Activated CD4-positive, alpha-beta T cell treated with anti-CD3 and anti-CD28 coated beads for 1 hour (primary cell): ENCODE results near the gene ABI3BP.

Experiments used
- DNase-seq: peaks from one replicate; pipeline ENCODE4 v3.0.0-alpha.2; 2020

Gene ABI3BP

DNA sequence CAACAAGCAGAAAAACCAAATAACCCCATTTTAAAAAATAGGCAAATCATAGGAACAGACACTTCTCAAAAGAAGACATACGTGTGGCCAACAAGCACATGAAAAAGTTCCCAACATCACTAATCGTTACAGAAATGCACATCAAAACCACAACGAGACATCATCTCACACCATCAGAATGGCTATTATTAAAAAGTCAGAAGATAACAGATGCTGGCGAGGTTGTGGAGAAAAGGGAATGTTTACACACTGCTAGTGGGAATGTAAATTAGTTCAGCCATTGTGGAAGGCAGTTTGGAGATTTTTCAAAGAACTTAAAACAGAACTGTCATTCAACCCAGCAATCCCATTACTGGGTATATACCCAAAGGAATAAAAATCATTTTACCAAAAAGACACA, 60.7 kb downstream of the ABI3BP start:
- no peak for DNase-seq

DNA sequence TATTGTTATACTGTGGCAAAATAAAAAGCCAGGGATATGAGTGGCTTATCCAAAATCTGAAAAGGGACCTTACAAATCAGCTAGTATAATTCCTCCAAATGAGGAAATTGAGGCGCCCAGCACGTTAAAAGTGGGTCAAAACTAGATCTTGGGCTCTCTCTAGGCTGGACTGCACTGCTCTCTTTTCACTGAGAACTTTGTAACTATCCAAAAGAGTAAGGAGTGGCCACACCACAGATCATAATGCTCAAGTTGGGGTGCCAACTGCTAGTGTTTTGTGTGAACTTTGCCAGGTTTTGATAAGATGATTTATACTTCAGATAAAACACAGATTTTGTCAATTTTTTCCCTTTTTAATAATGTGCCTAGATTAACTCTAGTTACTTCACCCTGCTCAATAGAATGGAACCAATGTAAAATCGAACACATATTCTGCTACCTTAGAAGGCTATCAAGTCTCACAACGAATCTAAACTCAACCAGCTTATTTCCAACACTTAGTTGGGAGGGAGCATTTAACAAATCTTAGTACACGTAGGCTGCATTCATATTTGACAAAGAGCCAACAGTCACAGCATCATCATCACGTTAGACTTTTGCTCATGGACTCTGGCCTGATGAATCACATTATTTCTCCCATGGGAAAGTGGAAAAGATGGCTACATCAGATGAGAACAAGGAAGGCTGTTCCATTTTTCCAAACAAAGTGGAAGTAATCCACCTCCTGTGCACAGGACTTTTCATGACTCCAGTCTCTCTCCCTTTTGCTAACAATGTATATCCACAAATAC, 64.4 kb downstream of the ABI3BP start:
- no peak for DNase-seq

GRCh38 chr3:100927775-100928174, 65.4 kb downstream of the ABI3BP start:
- no peak for DNase-seq

DNA sequence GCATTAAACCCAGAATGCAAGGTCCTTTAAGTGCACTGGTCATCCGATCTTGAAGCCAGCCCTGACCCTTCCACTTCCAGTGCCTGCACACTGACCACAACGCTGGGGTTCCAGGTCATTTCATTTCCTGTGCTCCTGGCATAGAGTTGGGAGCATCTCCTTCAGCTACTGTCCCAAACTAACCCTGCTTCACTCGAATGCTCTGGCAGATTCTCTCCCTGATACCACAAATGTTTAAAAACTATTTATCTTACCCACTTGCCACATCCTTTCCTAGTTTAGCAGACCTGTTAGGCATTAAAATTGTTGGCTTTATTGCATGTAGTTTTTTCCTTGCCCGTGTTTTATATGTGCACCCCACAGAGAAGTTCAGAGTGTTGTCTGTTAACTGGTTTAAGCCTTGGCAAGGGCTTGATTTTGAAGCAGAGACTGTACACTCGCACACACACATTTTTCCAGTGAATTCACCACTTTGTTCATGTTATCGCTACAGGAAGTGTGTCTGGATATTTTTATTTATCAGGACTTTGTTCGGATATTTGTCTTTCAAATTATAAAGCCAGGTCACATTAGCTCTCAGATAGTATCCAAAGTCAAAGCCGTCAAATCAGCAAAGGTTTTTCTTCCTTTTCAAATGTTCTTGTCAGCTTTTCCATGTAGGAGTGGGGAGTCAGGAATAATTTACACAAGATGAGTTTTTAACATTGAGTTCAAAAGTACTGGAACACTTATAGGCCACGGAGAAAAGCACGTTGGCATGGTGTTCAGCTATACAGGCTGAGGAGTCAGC, 77.3 kb downstream of the ABI3BP start:
- DNase-seq = no peak

- no peak for DNase-seq
Measured at GRCh38 chr3:100913870-100914648, 79.2 kb downstream of the ABI3BP start.

DNA sequence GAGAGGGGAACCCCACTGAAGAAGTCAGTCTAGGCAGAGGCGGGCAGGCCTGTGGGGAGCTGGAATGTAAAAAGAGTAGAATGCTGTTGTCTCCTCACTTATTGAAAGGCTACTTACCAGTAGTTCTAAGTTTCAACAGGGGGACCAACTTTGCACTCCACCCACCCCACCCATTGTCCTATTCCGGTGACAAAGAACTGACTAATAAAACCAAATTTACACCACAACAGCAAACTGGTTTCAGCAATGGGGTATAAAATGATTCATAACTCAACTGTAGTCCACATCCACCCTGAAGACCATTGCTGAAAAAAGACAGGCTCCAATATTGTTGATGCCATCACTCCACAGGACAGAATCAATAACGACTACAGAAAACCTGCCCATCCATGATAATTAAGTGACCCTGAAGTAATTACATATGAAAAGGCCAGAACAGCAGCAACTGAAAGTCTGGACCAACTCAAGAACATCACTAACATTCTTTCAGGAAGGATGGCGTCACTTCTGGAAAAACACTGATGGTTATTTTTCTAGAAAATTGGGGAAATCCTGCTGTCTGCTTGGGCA, 80.2 kb downstream of the ABI3BP start:
- DNase-seq = no peak

- no peak for DNase-seq
Measured at GRCh38 chr3:100912571-100912970, 80.7 kb downstream of the ABI3BP start.

DNA sequence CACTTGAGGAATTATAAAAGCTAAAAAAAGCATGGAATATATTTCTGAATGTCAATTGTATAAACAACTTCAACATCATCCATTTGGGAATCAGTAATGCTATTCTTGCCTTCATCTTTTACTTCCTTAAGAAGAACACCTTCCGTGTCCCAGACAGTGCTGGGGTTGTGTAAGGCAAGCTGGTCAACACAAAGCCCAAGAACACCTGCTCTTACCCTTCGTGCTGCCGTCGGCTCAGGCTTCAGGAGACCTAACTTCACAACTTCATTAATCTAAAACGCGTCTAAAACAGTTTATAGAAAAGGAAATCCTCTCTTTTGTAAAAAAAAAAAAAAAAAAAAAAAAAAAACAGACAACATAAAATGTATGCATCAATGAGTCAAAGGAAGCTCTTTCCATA, 81.3 kb downstream of the ABI3BP start:
- DNase-seq = no peak

DNA sequence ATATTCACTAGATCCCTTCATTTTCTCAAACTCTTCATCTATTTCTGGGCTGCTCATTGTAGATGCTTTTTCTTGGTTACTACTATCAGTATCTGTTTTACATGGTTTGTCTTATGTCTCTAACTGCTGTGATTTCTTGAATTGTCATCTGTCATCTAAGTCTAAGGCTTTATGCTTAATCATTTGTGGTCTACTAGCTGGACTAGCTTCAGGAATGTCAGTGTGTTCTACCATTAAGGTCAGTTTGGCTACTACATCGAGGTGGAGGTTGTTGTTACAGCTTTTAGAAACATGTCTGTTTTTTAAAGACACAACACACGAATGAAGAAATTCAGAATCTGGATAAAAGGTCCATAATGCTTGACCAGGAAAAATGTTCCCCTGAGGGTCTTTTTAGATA, 82.2 kb downstream of the ABI3BP start:
- no peak for DNase-seq

DNA sequence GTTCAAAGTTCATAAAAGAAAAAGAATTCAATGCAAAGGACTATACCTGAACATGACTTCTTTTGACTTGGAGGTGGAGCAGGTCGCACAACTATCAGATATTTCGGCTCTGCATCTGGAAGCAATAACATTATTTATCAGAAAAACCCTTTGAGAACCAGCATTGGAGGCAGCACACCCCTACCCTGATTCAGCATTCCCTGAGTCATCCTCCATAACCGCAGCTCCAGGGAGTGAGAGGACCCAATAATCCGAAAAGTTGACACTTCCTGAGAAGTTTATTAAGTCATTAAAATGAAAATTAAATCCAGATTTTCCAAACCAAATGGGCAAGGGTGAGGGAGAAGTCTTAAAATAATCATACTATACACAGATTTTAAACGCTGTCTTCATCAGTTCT, 90.6 kb downstream of the ABI3BP start:
- DNase-seq = no peak

DNA sequence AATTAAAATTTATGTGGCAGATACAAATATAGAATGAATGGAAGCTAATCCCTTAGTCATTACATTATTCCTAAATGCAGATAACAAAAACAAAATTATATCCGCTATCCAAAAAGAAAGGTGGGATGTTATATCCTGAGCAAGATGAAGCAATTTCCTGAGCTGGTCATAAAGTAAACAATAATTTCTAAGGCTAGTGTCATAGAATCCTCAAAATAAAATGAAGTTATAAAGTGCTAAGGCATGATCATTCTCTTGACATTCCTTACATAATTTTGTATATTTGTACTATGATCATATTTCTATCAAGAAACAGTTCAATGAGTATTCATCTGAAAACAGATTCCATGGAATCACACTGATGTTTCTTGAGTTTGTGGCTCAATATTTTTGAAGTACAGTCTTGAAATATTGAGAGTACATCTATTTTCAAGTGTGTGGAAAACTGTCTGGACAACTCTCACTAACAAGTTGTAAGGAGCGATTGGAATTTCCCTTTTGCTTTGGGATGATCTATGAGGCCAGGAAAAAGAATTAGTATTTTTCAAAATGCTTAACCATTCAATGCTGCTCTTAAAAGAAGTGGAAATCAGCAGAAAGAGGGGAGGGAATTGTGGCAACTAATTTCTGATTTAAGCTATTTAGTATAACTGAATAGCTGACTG, 92.4 kb downstream of the ABI3BP start:
- no peak for DNase-seq

- no peak for DNase-seq
Measured at GRCh38 chr3:100899440-100900091, 93.7 kb downstream of the ABI3BP start.

DNA sequence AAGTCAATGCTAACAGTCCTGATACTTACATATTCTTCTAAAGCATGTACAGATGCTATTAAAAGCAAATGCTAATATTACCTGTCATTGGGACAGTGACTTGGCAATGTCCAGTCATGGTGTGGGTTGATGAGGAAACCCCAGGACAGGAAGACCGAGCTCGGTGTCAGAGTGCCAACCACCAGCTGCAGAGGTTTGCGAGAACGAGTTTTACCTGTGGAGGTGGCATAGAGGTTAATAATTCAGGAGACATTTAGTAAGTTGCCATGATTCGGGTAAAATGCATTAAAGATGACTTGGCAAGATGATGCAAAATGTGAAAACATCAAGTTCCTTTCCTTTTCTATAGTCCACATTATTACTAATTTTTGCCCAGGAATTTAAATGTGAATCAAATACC, 94.5 kb downstream of the ABI3BP start:
- no peak for DNase-seq

DNA sequence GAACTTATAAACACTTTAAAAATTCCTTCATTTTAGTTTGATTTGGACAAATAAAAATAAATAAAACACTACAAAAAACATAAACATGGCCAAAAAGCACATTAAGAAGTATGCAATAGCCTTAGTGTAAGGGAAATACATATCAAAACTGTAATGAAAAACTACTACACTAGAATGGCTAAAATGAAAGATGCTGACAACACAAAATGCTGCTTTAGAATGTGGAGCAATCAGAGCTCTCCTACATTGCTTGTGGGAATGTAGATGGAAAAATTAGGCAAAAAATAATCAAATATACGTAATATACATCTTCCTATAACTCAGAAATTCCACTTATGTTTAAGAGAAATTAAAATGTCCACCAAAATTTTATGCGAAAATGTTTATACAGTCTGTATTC, 96.2 kb downstream of the ABI3BP start:
- DNase-seq = no peak

GRCh38 chr3:100893590-100893989, 99.6 kb downstream of the ABI3BP start:
- DNase-seq = no peak

- DNase-seq = no peak
Measured at GRCh38 chr3:100893108-100893507, 100.1 kb downstream of the ABI3BP start.

DNA sequence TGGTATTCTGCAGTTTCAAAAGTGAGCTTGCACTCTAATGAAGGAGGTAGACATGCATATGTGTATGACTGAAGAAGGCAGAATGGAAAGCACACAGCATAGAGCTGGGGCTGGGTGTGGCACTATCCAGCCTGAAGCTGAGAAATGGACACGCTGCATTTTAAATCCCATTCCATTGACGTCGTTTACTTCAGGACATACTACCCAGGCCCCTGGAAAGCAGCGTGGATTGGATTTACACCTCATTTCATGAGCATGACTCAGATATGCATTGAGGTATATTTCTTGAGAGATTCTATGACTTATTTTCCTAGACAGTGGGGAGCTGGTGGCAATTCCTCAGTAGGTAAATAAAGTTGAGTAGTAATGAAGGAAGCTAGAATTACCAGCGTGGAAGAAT, 101.4 kb downstream of the ABI3BP start:
- DNase-seq = no peak

GRCh38 chr3:100891033-100891432, 102.2 kb downstream of the ABI3BP start:
- no peak for DNase-seq

DNA sequence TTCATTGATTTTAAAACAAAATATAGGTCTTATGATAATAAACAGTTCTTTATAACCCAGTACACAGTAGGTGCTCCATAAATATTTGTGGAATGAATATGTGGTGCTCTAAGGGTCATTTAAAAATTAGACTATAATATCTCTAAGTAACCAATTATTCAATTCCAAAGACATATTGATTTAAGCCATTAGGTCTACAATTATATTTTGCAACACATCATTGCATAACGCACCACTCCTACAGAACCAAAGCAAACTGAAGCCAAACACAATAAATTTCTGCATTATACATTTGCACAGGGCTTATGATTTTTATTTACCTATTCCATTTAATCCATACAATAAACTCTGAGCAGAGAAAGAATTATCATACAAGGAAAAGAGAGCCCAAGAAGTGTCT, 104.3 kb downstream of the ABI3BP start:
- no peak for DNase-seq

DNA sequence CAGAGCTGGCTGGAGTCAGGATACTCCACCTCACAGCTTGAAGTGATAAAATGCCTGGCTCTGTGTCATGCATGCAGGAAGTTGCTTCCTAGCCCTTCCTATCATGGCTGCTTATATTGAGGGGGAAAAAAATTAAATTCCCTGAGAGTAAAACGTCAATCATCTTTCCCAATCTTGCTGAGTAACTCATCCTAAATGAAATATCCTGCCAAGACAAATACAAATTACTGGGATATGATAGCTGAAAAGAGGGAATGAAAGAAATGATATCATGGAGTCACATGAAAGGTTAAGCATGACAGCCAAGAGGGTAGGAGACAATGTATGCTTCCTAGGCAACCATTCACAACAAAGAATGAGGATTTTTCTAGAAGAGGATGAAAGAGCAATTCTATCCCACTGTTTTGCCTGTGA, 110.6 kb downstream of the ABI3BP start:
- no peak for DNase-seq

DNA sequence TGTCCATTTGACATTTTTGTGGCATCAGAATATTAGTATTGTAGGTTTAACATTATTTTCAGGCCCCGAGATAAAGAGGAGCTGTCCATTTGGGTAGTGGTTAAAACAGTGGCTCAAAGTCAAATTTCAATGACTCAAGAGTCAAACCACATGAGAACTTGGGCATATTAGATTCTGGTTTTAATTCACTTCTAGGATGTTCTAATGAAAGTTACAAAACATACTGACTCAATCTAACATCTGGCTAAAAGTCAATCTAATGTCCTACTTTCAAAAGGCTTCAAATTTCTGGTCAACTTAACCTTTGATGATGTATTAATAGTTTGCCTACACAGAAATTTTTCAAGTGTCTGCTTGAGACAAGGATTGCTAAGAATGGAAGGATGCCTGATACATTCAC, 112.4 kb downstream of the ABI3BP start:
- DNase-seq = no peak

- no peak for DNase-seq
Measured at GRCh38 chr3:100880072-100880471, 113.1 kb downstream of the ABI3BP start.
